ENCODE measurements around the gene LARP4B. TPM values are rescaled to one million over a fixed set of nuclear protein-coding genes. Genes with fewer than 3 reads are reported as not detected.

The LARP4B gene
- 37.6 TPM for total RNA-seq

GRCh38 chr10:931326-932318 is at the start of gene LARP4B:
Gene LARP4B, minus strand, starts transcription at chr10:931705. Its CDS starts 45,984 bp downstream, at chr10:885721.

Other genes with a start within 250 kb of the LARP4B start
- gene DIP2C, start 242.0 kb downstream of the LARP4B start, total RNA-seq: 46.4 TPM
- gene GTPBP4, start 56.7 kb upstream of the LARP4B start, total RNA-seq: 20.5 TPM
- not detected for gene IDI2, start 94.2 kb upstream of the LARP4B start, total RNA-seq
- gene IDI1, start 117.4 kb upstream of the LARP4B start, total RNA-seq: 156 TPM
- 37.1 TPM for gene WDR37, start 124.7 kb upstream of the LARP4B start, total RNA-seq